GM18951 (cell line): ENCODE results near the gene VIPR2.
"Not testable (repeated sequence)": the region's sequence is repeated elsewhere in the genome, so short reads cannot be mapped to it uniquely, and the experiment has no call there.

Experiments
- POLR2A ChIP-seq: IDR thresholded peaks from 4 replicates; pipeline ENCODE4 v1.6.1; 2011; ENCODE audit warnings: mild to moderate bottlenecking; ENCODE audit not compliant: insufficient read length, insufficient read depth; ENCODE audit errors: extremely low read depth
- in situ Hi-C: fragments of 300-500 bp; cut with MboI; formaldehyde crosslinking; loops from one replicate; pipeline ENCODE4 v1.12.0; 2022; ENCODE audit warnings: low sequenced_read_pairs, mixed read lengths, inconsistent platforms; ENCODE audit not compliant: unreplicated experiment

The VIPR2 gene

DNA sequence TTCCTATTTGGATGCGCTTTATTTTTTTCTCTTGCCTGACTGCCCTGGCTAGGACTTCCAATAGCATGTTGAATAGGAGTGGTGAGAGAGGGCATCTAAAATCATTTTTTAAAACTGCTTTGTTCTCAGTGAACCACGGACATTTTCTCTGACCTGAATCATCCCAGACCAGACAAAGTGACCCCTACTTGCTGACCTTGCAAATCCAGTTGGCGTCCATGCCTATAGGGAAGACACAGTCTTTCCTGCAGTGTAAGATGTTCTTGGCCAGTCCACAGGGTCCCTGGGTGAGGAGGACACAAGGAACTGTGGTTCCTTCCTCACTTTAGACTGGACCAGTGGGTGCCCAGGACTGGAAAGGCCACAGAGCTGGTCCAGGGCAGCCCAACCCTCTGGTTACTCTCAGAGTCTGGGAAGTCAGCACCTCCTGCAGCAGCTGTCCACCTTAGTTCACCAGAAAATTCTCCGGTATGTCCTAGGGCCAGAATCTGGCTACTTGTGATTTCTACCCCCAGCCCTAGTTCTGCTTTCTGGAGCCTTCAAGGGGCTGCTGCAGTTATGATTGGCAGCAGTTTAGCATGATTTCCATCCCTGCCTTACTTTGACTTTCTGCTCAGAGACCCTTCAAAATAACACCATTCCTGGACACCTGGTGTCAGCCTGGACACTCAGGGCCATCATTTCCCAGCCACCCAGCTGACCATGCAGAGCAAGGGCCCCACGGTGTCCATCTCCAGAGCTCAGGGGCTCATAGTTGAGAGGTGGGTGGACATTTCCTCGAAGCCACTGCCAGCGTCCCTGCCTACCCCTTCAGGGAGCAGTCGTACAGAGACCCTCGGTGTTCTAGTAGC is 19.3 kb downstream of the VIPR2 start:
- TF ChIP-seq POLR2A: no peak
- in situ Hi-C loops: no loop called here

DNA sequence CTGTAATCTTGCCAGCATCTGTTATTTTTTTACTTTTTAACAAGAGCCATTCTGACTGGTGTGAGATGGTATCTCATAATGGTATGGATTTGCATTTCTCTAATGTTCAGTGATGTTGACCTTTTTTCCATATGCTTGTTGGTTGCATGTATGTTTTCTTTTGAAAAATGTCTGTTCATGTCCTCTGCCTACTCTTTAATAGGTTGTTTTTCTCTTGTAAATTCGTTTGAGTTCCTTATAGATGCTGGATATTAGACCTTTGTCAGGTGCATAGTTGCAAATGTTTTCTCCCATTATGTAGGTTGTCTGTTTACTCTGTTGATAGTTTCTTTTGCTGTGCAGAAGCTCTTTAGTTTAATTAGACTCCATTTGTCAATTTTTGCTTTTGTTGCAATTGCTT is 20.9 kb downstream of the VIPR2 start:
- in situ Hi-C loops: not testable (repeated sequence)

DNA sequence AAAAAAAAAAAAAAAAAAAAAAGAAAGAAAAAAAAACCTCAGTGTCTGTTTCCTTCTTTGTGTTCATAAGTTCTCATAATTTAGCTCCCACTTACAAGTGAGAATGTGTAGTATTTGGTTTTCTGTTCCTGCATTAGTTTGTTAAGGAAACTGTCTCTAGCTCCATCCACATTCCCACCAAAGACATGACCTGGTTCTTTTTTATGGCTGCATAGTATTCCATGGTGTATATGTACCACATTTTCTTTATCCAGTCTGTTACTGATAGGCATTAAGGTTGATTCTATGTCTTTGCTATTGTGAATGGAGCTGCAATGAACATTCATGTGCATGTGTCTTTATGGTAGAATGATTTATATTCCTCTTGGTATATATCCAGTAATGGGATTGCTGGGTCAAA is 21.4 kb downstream of the VIPR2 start:
- in situ Hi-C loops: not testable (repeated sequence)

DNA sequence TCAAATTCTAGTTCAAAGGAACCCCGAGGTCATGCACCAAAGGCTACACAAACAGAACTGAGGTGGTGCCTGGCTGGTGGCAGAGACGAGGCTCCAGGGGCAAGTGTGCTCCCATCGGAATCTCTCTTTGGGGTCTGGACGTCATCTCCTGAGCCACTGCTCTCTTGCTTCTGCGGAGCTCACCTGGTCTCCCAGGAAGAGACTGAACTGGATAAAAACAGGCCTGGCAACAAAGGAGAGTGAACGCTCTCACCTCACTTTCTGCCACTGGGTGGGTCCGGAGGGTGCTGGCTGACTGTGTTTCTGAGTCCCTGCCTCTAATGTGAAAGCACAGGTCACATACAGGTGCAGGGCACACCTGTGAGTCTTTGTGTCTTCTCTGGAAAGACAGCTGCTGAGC is 22.4 kb downstream of the VIPR2 start:
- TF ChIP-seq POLR2A: no peak
- in situ Hi-C loops: no loop called here

DNA sequence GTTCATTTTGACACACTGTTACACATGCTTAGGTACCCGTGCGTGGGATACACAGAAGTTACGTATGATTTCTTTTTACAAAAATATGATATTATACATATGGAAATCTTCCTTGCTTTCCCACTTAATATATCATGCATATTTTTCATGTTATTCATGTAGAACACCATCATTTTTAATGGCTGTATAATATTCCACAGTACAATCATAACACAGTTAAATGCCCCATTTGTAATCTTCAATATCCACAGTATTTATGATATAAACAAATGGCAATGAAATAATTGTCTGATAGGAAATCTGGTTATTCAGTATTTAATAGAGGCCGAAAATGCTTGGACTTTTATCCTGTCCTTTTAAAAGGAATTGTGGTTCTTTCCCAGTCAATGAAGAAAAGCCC is 23.2 kb downstream of the VIPR2 start:
- in situ Hi-C loops: no loop called here
- TF ChIP-seq POLR2A: no peak

DNA sequence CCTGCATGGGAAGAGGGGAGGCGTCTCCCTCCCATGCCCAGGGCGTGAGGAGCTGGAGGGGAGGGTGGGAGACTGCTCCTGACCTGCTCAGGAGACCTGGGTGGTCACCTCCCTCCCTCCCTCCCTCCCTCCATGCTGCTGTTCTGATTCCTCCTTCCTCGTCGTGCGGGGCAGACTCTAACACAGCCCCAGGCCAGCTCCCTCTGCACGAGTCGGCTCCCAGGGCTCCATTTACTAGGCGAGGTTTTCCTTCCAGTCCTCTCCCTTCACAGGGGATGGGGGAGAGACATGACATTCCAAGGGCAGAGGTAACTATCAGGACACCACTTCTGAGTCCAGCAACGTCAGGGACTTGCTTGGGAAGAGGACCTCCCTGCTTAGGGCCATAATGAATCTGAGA is 23.6 kb downstream of the VIPR2 start:
- in situ Hi-C loops: no loop called here
- TF ChIP-seq POLR2A: no peak

DNA sequence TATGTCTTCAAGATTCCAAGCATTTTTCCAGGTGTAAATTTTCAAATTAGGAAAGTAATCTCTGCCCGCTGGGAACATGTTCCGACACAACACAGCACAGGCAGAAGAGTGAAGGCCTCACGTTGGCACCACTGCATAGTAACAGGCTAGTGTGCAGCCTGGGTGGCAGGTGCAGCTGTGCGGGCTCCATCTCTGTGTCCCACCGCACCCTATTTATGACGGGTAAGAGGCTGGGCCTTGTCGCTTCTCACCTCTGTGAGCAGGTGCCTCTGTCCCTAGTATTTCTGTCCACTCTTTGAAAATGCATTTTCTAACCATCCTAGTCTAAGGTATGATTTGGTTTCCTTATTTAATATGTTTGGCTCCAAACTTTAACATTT is 24.1 kb downstream of the VIPR2 start:
- in situ Hi-C loops: no loop called here
- TF ChIP-seq POLR2A: no peak

DNA sequence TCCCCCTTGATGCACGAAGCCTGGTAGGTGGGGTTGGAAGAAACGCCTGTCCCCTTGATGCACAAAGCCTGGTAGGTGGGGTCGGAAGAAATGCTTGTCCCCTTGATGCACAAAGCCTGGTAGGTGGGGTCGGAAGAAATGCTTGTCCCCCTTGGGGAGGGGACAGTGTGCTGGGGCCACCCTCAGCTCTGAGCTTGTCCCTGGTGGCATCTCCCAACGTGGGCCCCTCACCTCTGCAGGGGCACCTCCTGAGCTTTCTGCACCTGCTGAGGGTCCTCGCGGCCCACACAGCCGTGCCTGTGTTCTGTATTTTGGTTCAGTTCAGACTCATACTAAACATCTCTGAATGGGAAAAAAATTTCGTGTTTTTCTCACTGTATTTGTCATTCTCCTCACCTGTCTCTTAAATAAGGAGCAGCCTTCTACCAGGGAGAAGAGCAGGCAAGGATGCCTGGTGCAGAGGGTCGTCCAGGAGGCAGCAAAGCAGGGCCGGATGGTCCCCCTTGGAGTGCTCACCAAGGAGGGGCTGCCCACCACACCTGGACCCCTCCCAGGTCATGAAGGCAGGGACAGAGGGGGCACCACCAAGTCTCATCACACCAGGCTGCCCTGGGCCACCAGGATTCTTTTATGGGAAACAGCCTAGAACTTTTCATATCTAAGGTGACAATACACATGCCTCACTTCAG is 24.7 kb downstream of the VIPR2 start:
- in situ Hi-C loops: no loop called here
- TF ChIP-seq POLR2A: no peak

DNA sequence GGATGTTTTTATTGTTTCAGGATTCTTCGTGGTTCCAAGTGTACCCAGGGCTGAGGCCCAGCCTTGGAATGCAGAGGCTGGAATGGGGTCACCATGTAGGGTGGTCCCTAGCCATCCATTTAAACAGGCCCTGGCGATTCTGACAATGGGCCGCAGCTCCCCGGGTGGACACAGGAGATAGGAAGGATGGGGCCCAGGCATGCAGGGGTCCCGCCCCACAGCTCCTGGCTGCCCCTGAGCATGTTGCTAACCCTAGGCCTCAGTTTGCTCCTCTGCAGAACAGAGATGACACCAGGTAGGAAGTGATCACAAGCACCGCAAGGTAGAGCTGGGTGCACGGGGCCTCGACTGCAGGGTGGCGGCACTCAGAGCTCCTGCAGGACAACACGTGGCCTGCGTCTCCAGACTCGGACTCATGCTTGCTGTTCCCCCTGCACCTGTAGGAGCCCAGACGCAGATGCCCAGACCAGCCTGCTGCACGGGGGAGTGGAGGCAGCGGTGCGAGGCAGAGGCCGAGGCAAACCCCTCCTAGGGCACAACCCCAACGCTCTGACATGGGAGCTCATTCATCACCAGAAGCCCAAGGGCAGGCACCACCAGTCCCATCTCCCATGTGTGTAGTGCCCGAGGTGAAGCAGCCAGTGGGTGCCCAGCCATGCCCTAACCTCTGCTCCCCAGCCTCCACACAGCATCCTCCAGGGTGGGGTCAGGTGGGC is 25.5 kb downstream of the VIPR2 start:
- in situ Hi-C loops: no loop called here
- TF ChIP-seq POLR2A: no peak

DNA sequence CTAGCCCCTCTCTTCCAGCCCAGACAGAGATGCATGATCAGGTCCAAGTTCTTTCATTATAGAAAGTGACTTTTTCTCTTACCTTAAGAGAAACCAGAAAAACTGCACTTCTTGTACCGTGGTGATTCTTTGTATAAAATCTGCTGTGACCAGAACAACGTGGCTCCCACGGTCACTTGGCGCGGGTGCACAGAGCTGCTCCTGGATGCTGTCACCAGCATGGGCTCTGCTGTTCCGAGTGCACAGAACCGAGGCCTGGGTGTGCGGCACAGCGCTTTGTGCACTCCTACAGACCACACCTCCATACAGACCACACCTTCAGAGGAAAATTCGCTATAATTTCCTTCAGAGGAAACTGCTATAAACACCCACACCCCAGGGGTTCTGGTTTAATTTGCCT is 26.0 kb downstream of the VIPR2 start:
- in situ Hi-C loops: no loop called here
- no peak for TF ChIP-seq POLR2A

DNA sequence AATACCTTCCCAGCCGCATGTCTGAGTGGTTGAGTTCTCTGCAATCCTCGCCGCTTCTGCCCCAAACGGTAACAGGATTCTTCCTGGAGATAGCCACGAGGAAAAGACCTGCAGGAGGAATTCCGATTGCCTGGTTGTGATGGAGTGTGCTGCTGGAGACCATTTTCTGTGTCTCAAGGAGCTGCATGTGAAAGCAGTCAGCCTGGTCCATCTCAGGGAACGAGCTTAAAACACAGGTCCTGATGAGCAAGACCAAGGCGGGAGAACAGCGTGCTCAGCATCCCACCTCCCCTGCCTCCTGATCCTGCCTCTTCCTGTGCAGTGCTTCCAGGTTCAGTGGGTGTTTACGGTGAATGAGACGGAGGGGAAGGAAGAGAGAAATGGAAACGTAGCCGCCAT is 26.5 kb downstream of the VIPR2 start:
- in situ Hi-C loops: no loop called here
- no peak for TF ChIP-seq POLR2A

DNA sequence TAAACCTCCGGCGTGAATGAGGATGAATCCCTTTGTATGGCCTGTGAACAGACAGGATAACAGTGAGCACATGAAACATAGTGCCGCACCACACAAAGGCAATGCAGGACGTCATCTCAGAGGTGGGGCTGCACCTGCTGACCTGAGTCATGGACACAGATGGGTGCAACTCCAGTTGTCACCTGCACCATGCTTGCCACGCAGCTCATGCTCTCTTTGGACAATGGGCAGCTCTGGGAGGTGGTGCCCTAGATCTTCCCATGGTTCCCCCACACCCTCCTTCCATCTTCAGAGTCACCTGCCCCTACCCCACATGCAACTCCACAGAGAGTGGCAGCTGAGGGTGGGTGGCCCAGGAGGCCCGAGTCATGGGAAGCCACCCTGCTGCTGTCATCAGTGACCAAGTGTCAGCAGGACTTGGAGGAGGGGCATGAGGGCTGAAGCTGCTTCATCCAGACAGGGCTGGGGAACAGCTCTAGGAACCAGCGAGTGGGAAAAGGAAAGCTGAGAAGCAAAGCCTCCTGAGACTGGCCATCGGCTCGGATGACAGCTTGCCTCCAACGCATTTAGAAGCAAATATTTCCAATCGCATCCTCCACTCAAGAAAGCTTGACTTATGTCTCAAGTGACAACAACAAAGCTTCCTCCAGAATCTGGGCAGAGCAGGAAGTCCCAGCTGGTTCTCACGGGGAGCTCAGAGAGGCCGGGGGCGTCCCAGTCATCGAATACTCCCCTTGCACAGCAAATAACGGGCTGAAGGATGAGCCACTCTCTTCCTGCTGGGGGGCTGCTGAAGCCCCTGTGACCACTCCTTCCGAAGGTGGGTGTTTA is 27.1 kb downstream of the VIPR2 start:
- in situ Hi-C loops: no loop called here
- TF ChIP-seq POLR2A: no peak
